ENCODE measurements around the gene CARD10. TPM values are rescaled to one million over a fixed set of nuclear protein-coding genes. Genes with fewer than 3 reads are reported as not detected.

The CARD10 gene
- total RNA-seq, 1 experiment from 2014 or later = 50.4 TPM

Other genes starting within 250 kb of the CARD10 start
- gene CYTH4, start 236.9 kb downstream of the CARD10 start, total RNA-seq (2014; rRNA removed; shearing (Covaris generic)) = not detected in 2 replicates
- 0.03 TPM in 1 of 2 replicates, not detected in the other for gene ELFN2, start 91.9 kb downstream of the CARD10 start, total RNA-seq (2014; rRNA removed; shearing (Covaris generic))
- 1.0 and 2.1 TPM in 2 replicates for gene MFNG, start 33.0 kb downstream of the CARD10 start, total RNA-seq (2014; rRNA removed; shearing (Covaris generic))
- 62.3 and 68.7 TPM in 2 replicates for gene CDC42EP1, start 41.1 kb upstream of the CARD10 start, total RNA-seq (2014; rRNA removed; shearing (Covaris generic))
- 11.1 and 13.0 TPM in 2 replicates for gene LGALS2, start 60.7 kb upstream of the CARD10 start, total RNA-seq (2014; rRNA removed; shearing (Covaris generic))
- gene GGA1, start 89.4 kb upstream of the CARD10 start, total RNA-seq (2014; rRNA removed; shearing (Covaris generic)) = 54.1 and 55.1 TPM in 2 replicates
- gene SH3BP1, start 120.3 kb upstream of the CARD10 start, total RNA-seq (2014; rRNA removed; shearing (Covaris generic)) = 38.8 and 47.1 TPM in 2 replicates
- gene PDXP, start 139.3 kb upstream of the CARD10 start, total RNA-seq (2014; rRNA removed; shearing (Covaris generic)) = 25.4 and 33.0 TPM in 2 replicates
- gene LGALS1, start 156.2 kb upstream of the CARD10 start, total RNA-seq (2014; rRNA removed; shearing (Covaris generic)) = 15.3 and 30.9 TPM in 2 replicates
- gene NOL12, start 166.9 kb upstream of the CARD10 start, total RNA-seq (2014; rRNA removed; shearing (Covaris generic)) = 25.2 and 42.3 TPM in 2 replicates
- 91.3 and 98.4 TPM in 2 replicates for gene TRIOBP, start 177.6 kb upstream of the CARD10 start, total RNA-seq (2014; rRNA removed; shearing (Covaris generic))